PFSK-1 (cell line): ENCODE data around the gene IFITM10.

Source experiments
- POLR2AphosphoS5 ChIP-seq: IDR thresholded peaks from 2 replicates; pipeline ENCODE4 v1.6.1; 2012; ENCODE audit warnings: low read depth, mild to moderate bottlenecking, control low read depth, low read length, moderate library complexity
- REST ChIP-seq, 2 experiments: IDR thresholded peaks; 2 replicates each; pipeline versions ENCODE4 v1.6.1 to v1.8.0; 2011 to 2012; ENCODE audit warnings: low read depth in 2 of 2, low read length in 2 of 2, control low read depth in 1 of 2, inconsistent platforms in 1 of 2, mild to moderate bottlenecking in 1 of 2, moderate library complexity in 1 of 2; ENCODE audit not compliant: insufficient read depth in 1 of 2
- SIN3A ChIP-seq: IDR thresholded peaks from 2 replicates; pipeline ENCODE4 v1.6.1; 2012; ENCODE audit warnings: mild to moderate bottlenecking, low read length, moderate library complexity, borderline replicate concordance; ENCODE audit not compliant: insufficient read depth
- TAF1 ChIP-seq: IDR thresholded peaks from 2 replicates; pipeline ENCODE4 v1.6.1; 2012; ENCODE audit warnings: low read length, control low read depth, borderline replicate concordance; ENCODE audit not compliant: insufficient read depth

GRCh38 chr11:1778141-1778911 is 27.9 kb upstream of the IFITM10 start:
- TF ChIP-seq REST (IDR thresholded peaks at IDR 0.05; ENCODE audit: insufficient read depth in 1 of 2, low read depth in 2 of 2, low read length in 2 of 2): no peak
- no peak for TF ChIP-seq SIN3A
- no peak for TF ChIP-seq POLR2AphosphoS5
- no peak for TF ChIP-seq TAF1
